A549 (cell line): ENCODE results near the gene GALNT16. TPM values are rescaled to one million over a fixed set of nuclear protein-coding genes. Genes with fewer than 3 reads are reported as not detected.

Experiments used
- ATAC-seq, 2 experiments: fragments of 200-7000 bp in 1 of 2; fragments of >200 bp in 1 of 2; cut with Nextera tagmentation in 1 of 2; cut with Tn5 transposase in 1 of 2; 3 replicates each; pipeline versions ENCODE4 v1.8.0 to v1.9.1; 2018 to 2020; ENCODE audit warnings: mild to moderate bottlenecking in 1 of 2, moderate library complexity in 1 of 2
- CTCF ChIA-PET: fragments of 300-600 bp; sonication (Branson Sonifier 250); formaldehyde crosslinking; extraction: SDS; loops from one replicate; lab custom pipeline; 2021; ENCODE audit warnings: antibody characterized with exemption, inconsistent platforms; lab: Yijun Ruan, JAX
- POLR2A ChIA-PET: fragments of 350-600 bp; formaldehyde crosslinking; extraction: SDS; loops from one replicate; lab custom pipeline; 2021; ENCODE audit warnings: antibody characterized with exemption, inconsistent platforms; lab: Yijun Ruan, JAX
- DNase-seq, 2 experiments: peaks; one replicate each; pipeline versions ENCODE4 v3.0.0 to v3.0.0-alpha.2; 2011 to 2016; ENCODE audit warnings: low read depth in 1 of 2, low spot score in 1 of 2
- FAIRE-seq: peaks from 2 replicates; lab custom pipeline; 2011; peaks lifted over from hg19 to GRCh38; lab: Jason Lieb, UNC
- H3K27ac ChIP-seq, 2 experiments: fragments of >200 bp; sonication (Bioruptor Twin); formaldehyde crosslinking; 3 replicates each; pipeline ENCODE4 v1.5.1; 2016 to 2017
- H3K4me1 ChIP-seq: fragments of >200 bp; sonication (Bioruptor Twin); formaldehyde crosslinking; 3 replicates; pipeline ENCODE4 v1.6.1; 2016
- H3K4me2 ChIP-seq: fragments of >200 bp; sonication (Bioruptor Twin); formaldehyde crosslinking; 3 replicates; pipeline ENCODE4 v1.6.1; 2016
- H3K4me3 ChIP-seq: fragments of >200 bp; sonication (Bioruptor Twin); formaldehyde crosslinking; 3 replicates; pipeline ENCODE4 v1.5.1; 2016
- H3K9me3 ChIP-seq: fragments of >200 bp; sonication (Bioruptor Twin); formaldehyde crosslinking; 3 replicates; pipeline ENCODE4 v1.6.1; 2016
- CBX8 ChIP-seq: fragments of 200-600 bp; sonication (generic); IDR thresholded peaks from 2 replicates; pipeline ENCODE4 v1.6.1; 2016
- CEBPB ChIP-seq, 2 experiments: fragments of >200 bp in 1 of 2; sonication (Bioruptor Twin) in 1 of 2; formaldehyde crosslinking in 1 of 2; IDR thresholded peaks; 2 replicates each; pipeline ENCODE4 v1.6.1; 2012 to 2016
- CHD4 ChIP-seq: fragments of 200-600 bp; sonication (generic); IDR thresholded peaks from 2 replicates; pipeline ENCODE4 v1.6.1; 2016; ENCODE audit warnings: antibody characterized with exemption, mild to moderate bottlenecking, borderline replicate concordance
- EHF ChIP-seq: fragments of 250-450 bp; sonication (Bioruptor Pico); IDR thresholded peaks from 2 replicates; pipeline ENCODE4 v1.5.0; 2020; ENCODE audit warnings: mild to moderate bottlenecking
- EHMT2 ChIP-seq: fragments of 200-600 bp; sonication (generic); IDR thresholded peaks from 2 replicates; pipeline ENCODE4 v1.6.1; 2016; ENCODE audit warnings: antibody characterized with exemption, low read depth, mild to moderate bottlenecking, moderate library complexity
- ESRRA ChIP-seq: fragments of 150-350 bp; IDR thresholded peaks from 2 replicates; pipeline ENCODE4 v1.6.1; 2014; ENCODE audit warnings: mild to moderate bottlenecking, low read length, borderline replicate concordance
- FOSB ChIP-seq: fragments of 250-450 bp; sonication (Bioruptor Pico); IDR thresholded peaks from 2 replicates; pipeline ENCODE4 v1.5.0; 2020; ENCODE audit warnings: mild to moderate bottlenecking, moderate library complexity
- GATA3 ChIP-seq: IDR thresholded peaks from 2 replicates; pipeline ENCODE4 v1.6.1; 2012; ENCODE audit warnings: borderline replicate concordance
- HOXA7 ChIP-seq: fragments of 250-450 bp; sonication (Bioruptor Pico); IDR thresholded peaks from 2 replicates; pipeline ENCODE4 v1.5.0; 2020; ENCODE audit warnings: mild to moderate bottlenecking, moderate library complexity
- JUN ChIP-seq, 2 experiments: fragments of >200 bp; sonication (Bioruptor Twin); formaldehyde crosslinking; IDR thresholded peaks; 2 replicates in 1 of 2; 3 replicates in 1 of 2; pipeline ENCODE4 v1.6.1; 2016 to 2017
- JUNB ChIP-seq: fragments of >200 bp; sonication (Bioruptor Twin); formaldehyde crosslinking; IDR thresholded peaks from 2 replicates; pipeline ENCODE4 v1.6.1; 2016
- KDM1A ChIP-seq: fragments of 200-600 bp; sonication (generic); IDR thresholded peaks from 2 replicates; pipeline ENCODE4 v1.6.1; 2016; ENCODE audit warnings: low read depth, mild to moderate bottlenecking
- MAFK ChIP-seq: fragments of 450-650 bp; IDR thresholded peaks from 2 replicates; pipeline ENCODE4 v1.6.1; 2014; ENCODE audit not compliant: partially characterized antibody
- MYC ChIP-seq: IDR thresholded peaks from 2 replicates; pipeline ENCODE4 v1.6.1; 2012; ENCODE audit warnings: mild to moderate bottlenecking, inconsistent platforms, low read length, improper control_type of control experiment, borderline replicate concordance
- NFE2L2 ChIP-seq: fragments of 150-350 bp; conservative IDR thresholded peaks from 2 replicates; pipeline ENCODE4 v1.6.1; 2014; ENCODE audit warnings: low read length
- NPAS2 ChIP-seq: fragments of 250-450 bp; sonication (Bioruptor Pico); IDR thresholded peaks from 2 replicates; pipeline ENCODE4 v1.8.0; 2022; ENCODE audit warnings: mild to moderate bottlenecking, moderate library complexity, borderline replicate concordance
- PHF8 ChIP-seq: fragments of 200-600 bp; sonication (generic); IDR thresholded peaks from 2 replicates; pipeline ENCODE4 v1.6.1; 2016; ENCODE audit warnings: low read depth, mild to moderate bottlenecking, antibody characterized with exemption, moderate library complexity, borderline replicate concordance
- POLR2A ChIP-seq: IDR thresholded peaks from 2 replicates; pipeline ENCODE4 v1.6.1; 2012; ENCODE audit warnings: mild to moderate bottlenecking, low read length
- RCOR1 ChIP-seq: fragments of 150-350 bp; IDR thresholded peaks from 2 replicates; pipeline ENCODE4 v1.6.1; 2014; ENCODE audit warnings: antibody characterized with exemption, low read length, low read depth
- RFX5 ChIP-seq: fragments of 450-650 bp; IDR thresholded peaks from 2 replicates; pipeline ENCODE4 v1.7.1; 2014; ENCODE audit warnings: antibody characterized with exemption, mild to moderate bottlenecking, moderate library complexity
- RNF2 ChIP-seq: fragments of 200-600 bp; sonication (generic); IDR thresholded peaks from 2 replicates; pipeline ENCODE4 v1.6.1; 2016; ENCODE audit warnings: low read depth, mild to moderate bottlenecking, antibody characterized with exemption, moderate library complexity, borderline replicate concordance
- TFCP2L1 ChIP-seq: fragments of 250-450 bp; sonication (Bioruptor Pico); IDR thresholded peaks from 2 replicates; pipeline ENCODE4 v1.5.0; 2021; ENCODE audit warnings: mild to moderate bottlenecking
- ZC3H11A ChIP-seq: fragments of 450-650 bp; IDR thresholded peaks from 2 replicates; pipeline ENCODE4 v1.6.1; 2014; ENCODE audit warnings: antibody characterized with exemption, mild to moderate bottlenecking
- ZNF302 ChIP-seq: fragments of 250-450 bp; sonication (Bioruptor Pico); IDR thresholded peaks from 2 replicates; pipeline ENCODE4 v1.9.0; 2021; ENCODE audit warnings: inconsistent platforms, mild to moderate bottlenecking, moderate library complexity
- ZSCAN20 ChIP-seq: fragments of 250-450 bp; sonication (Bioruptor Pico); IDR thresholded peaks from 2 replicates; pipeline ENCODE4 v1.8.0; 2022; ENCODE audit warnings: mild to moderate bottlenecking, moderate library complexity
- WGBS: methylation state at CpG from one replicate; pipeline ENCODE4 v1.1.6; 2017; ENCODE audit errors: missing lambda C conversion rate; 5-methylcytosine and 5-hydroxymethylcytosine counted together
- polyA plus RNA-seq, 4 experiments: library from polyadenylated mRNA; depleted of rRNA in 3 of 4; stranded (reverse); fragments of >200 nt; fragmentation: RNase III in 1 of 4; extraction: RNeasy Plus Mini Kit Qiagen cat#74134 plus additional on column Dnase treatment in 1 of 4; gene quantifications; 2 replicates in 3 of 4; 3 replicates in 1 of 4; pipeline ENCODE4 v1.2.3, GENCODE V29; 2011 to 2017
- TF ChIP-seq, protein P1 (sequence below): IDR thresholded peaks from 2 replicates; pipeline ENCODE4 v1.6.1; 2012
- TF ChIP-seq, protein P2 (sequence below): IDR thresholded peaks from 2 replicates; pipeline ENCODE4 v1.6.1; 2012
- TF ChIP-seq, protein P3 (sequence below): fragments of 150-350 bp; IDR thresholded peaks from 2 replicates; pipeline ENCODE4 v1.6.1; 2014; ENCODE audit warnings: low read depth, mild to moderate bottlenecking, low read length
- TF ChIP-seq, protein P4 (sequence below): fragments of 450-650 bp; IDR thresholded peaks from 2 replicates; pipeline ENCODE4 v1.6.1; 2014; ENCODE audit warnings: antibody characterized with exemption

Gene GALNT16
- polyA plus RNA-seq, 2 of the 4 experiments (the other 2 are of a cell fraction) = 2.8 to 3.4 TPM

DNA sequence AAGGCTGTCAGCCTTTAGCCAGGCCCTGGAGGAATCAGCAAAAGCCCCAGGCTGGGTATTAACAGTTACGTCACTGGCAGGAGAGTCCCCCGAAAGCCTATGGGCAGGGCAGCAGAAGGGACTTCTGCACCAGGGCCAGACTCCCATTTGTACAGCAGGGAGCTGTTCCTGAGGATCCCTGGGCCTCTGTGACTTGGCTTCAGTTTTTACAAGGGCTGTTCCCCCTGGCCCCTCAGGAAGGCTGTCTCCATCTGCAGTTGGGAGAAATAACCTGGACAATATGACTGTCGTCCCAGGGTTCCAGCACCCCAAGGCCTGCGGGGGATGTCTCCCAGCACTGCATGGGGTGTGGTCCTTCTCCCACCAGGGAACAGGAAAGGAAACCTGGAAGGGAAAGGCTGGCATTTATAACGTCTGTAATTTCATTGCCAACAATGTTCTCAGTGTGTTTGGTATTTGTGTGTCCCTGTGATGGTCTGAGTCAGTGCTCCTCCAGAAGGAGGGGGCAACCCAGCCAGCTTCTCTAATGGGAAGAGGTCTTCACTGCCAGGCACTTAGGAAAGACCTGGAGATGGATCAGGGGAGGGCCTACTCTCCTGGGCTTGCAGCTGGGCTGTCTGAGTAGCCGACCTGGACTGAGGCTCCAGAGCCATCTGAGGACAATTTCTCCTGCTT lies 95.8 kb downstream of the GALNT16 start:
- WGBS = 71% methylated on average over 5 of the region's 6 CpGs
- no peak; a peak in 1 of 6 replicates for ATAC-seq
- Histone ChIP-seq H3K4me2 (no peak overlapping the region), H3K4me1 (peaks cover 7% of the 10 kb centered on the region; the same call in 1 of the 3 replicates), H3K9me3 (no peaks in the 10 kb centered on the region), H3K4me3 (no peak overlapping the region), H3K27ac (no peak overlapping the region)
- POLR2A ChIA-PET = no interaction called here
- DNase-seq = no peak
- TF ChIP-seq EHMT2 (no peak), CBX8 (no peak), ZC3H11A (no peak), JUN (IDR thresholded peaks at IDR 0.05) (no peak), POLR2A (no peak), KDM1A (no peak), RCOR1 (no peak), RFX5 (no peak), CEBPB (IDR thresholded peaks at IDR 0.05) (no peak), RNF2 (no peak), NFE2L2 (no peak), NPAS2 (CRISPR knock-in tag) (no peak), EHF (no peak)
- TF ChIP-seq, protein P1, sequence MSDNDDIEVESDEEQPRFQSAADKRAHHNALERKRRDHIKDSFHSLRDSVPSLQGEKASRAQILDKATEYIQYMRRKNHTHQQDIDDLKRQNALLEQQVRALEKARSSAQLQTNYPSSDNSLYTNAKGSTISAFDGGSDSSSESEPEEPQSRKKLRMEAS = no peak
- TF ChIP-seq, protein P2, sequence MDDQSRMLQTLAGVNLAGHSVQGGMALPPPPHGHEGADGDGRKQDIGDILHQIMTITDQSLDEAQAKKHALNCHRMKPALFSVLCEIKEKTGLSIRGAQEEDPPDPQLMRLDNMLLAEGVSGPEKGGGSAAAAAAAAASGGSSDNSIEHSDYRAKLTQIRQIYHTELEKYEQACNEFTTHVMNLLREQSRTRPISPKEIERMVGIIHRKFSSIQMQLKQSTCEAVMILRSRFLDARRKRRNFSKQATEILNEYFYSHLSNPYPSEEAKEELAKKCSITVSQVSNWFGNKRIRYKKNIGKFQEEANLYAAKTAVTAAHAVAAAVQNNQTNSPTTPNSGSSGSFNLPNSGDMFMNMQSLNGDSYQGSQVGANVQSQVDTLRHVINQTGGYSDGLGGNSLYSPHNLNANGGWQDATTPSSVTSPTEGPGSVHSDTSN = no peak
- no peak for FAIRE-seq
- CTCF ChIA-PET = interaction anchor here (1.4 kb wide), 1 partner anchor 113 kb away, joined by 4 read pairs; no protein-coding TSS in a partner anchor

DNA sequence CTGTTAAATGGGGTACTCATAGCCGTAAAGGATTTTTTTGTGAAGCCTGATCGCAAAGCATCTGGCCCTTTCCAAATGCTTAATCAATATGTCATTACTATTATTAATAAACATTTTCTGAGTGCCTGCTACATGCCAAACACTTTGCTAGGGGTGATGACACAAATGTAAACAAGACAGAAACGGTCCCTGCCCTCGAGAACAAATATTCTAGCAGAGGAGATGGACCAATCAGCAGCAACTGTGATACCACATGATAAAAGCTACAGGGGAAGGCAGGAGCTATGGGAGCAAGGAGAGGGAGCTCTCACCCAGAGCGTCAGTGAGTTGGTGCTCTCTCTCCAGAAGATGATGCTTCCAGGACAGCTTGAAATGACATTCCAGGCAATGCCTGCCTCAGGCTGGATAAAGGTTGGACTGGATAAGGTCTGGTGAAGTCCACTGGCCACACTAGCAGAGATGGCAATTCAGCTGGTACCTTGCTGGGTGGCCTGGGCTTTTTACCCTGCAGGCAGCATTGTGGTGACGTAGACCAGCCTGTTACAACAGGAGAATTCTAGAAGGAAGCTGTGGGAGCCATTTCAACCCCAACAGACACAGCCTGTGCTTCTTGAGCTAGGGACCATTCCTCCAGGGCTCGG lies 97.1 kb downstream of the GALNT16 start:
- Histone ChIP-seq H3K4me2 (no peak overlapping the region), H3K4me3 (no peak overlapping the region), H3K9me3 (no peaks in the 10 kb centered on the region), H3K27ac (no peak overlapping the region), H3K4me1 (peaks cover 7% of the 10 kb centered on the region; the same call in 1 of the 3 replicates)
- no peak for DNase-seq
- ChIA-PET POLR2A (no interaction called here), CTCF (interaction anchor here (1.1 to 4.8 kb wide), 3 partner anchors 10 to 114 kb away, joined by 3 to 35 read pairs (median 3); no protein-coding TSS in a partner anchor)
- ATAC-seq = peak in 1 of 2 experiments; percentile 22; a peak in 2 of 6 replicates
- WGBS = 64% methylated on average over 7 of the region's 7 CpGs
- TF ChIP-seq CBX8 = no peak
- TF ChIP-seq EHF = no peak
- TF ChIP-seq ZNF302 (CRISPR knock-in tag) = no peak
- TF ChIP-seq NFE2L2 = no peak
- TF ChIP-seq RCOR1 = no peak
- TF ChIP-seq FOSB (CRISPR knock-in tag) = no peak
- no peak for TF ChIP-seq EHMT2
- TF ChIP-seq CHD4 = no peak
- no peak for TF ChIP-seq MYC
- TF ChIP-seq PHF8 = no peak
- FAIRE-seq = no peak

DNA sequence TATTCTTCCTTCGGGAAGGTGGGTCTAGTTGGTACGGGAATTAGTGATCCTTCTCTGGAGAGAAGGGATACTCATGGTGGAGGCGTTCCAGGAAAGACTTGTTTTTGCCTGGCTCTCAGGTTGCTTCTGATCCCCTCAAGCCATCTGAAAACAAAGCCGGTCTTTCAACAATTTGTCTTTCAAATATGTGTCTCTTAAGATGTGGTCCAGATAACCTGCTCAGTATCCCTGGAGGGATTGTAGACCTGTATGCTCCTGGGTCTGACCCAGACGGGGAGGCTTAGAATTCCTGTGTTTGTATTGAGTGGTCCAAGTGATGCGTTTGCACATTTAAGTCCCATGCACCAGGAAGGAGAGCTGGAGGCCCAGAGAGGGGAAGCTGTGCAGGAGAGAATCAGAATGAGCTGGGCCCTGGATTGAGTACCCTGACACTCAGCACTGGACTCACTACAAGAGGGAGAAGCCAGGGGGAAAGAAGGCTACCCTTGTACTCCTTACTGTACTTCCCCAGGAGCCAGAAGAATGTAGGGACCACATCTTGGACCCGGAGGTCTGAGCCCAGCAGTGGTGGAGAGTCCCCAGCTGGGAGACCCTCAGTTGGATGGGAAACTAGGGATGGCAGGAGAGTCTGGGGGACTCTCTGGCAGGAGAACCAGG lies 97.7 kb downstream of the GALNT16 start:
- 76% methylated on average over 7 of the region's 7 CpGs for WGBS
- ChIA-PET CTCF (interaction anchor here (1.1 to 4.8 kb wide), 3 partner anchors 11 to 115 kb away, joined by 3 to 35 read pairs (median 3); no protein-coding TSS in a partner anchor), POLR2A (no interaction called here)
- TF ChIP-seq JUNB (no peak), TFCP2L1 (no peak), MAFK (no peak), EHF (no peak), ZC3H11A (no peak), GATA3 (no peak), HOXA7 (CRISPR knock-in tag) (no peak), RNF2 (no peak), ZSCAN20 (CRISPR knock-in tag) (no peak), ESRRA (no peak)
- TF ChIP-seq, protein P2 = no peak
- TF ChIP-seq, protein P3, sequence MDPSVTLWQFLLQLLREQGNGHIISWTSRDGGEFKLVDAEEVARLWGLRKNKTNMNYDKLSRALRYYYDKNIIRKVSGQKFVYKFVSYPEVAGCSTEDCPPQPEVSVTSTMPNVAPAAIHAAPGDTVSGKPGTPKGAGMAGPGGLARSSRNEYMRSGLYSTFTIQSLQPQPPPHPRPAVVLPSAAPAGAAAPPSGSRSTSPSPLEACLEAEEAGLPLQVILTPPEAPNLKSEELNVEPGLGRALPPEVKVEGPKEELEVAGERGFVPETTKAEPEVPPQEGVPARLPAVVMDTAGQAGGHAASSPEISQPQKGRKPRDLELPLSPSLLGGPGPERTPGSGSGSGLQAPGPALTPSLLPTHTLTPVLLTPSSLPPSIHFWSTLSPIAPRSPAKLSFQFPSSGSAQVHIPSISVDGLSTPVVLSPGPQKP = no peak
- TF ChIP-seq, protein P4, sequence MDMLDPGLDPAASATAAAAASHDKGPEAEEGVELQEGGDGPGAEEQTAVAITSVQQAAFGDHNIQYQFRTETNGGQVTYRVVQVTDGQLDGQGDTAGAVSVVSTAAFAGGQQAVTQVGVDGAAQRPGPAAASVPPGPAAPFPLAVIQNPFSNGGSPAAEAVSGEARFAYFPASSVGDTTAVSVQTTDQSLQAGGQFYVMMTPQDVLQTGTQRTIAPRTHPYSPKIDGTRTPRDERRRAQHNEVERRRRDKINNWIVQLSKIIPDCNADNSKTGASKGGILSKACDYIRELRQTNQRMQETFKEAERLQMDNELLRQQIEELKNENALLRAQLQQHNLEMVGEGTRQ = no peak

More for the DNA sequence above, 97.7 kb downstream of the GALNT16 start:
- Histone ChIP-seq H3K4me3 (no peak overlapping the region), H3K9me3 (no peaks in the 10 kb centered on the region), H3K27ac (no peak overlapping the region), H3K4me2 (no peak overlapping the region), H3K4me1 (peaks cover 7% of the 10 kb centered on the region; the same call in 1 of the 3 replicates)
- FAIRE-seq (no peak), ATAC-seq (no peak), DNase-seq (no peak)
